ACC112 (cell line): Measurements from ENCODE around the gene TBC1D14.

Source experiments
- H2AFZ ChIP-seq: fragments of 200-600 bp; sonication (generic); one replicate; pipeline ENCODE4 v1.6.0; 2017; ENCODE audit warnings: antibody characterized with exemption, low read length; ENCODE audit not compliant: unreplicated experiment
- H3K27ac ChIP-seq: fragments of 200-600 bp; sonication (generic); 2 replicates; pipeline ENCODE4 v1.5.1; 2014; ENCODE audit warnings: low read depth, mild to moderate bottlenecking, antibody characterized with exemption, low read length, moderate library complexity
- H3K27me3 ChIP-seq: fragments of 200-600 bp; sonication (generic); 2 replicates; pipeline ENCODE4 v1.6.1; 2014; ENCODE audit warnings: mild to moderate bottlenecking, antibody characterized with exemption, low read length, moderate library complexity, mixed read lengths; ENCODE audit not compliant: insufficient read depth
- H3K36me3 ChIP-seq: fragments of 200-600 bp; sonication (generic); 2 replicates; pipeline ENCODE4 v1.6.1; 2016; ENCODE audit warnings: mild to moderate bottlenecking, antibody characterized with exemption, low read length, moderate library complexity, mixed read lengths; ENCODE audit not compliant: insufficient read depth
- H3K4me1 ChIP-seq: fragments of 200-600 bp; sonication (generic); one replicate; pipeline ENCODE4 v1.6.1; 2016; ENCODE audit warnings: low read length, mixed read lengths; ENCODE audit not compliant: insufficient read depth, unreplicated experiment, control insufficient read depth
- H3K4me3 ChIP-seq: fragments of 200-600 bp; sonication (generic); 2 replicates; pipeline ENCODE4 v1.5.1; 2014; ENCODE audit warnings: mild to moderate bottlenecking, low read depth, low read length
- H3K79me2 ChIP-seq: fragments of 200-600 bp; sonication (generic); one replicate; pipeline ENCODE4 v1.6.0; 2016; ENCODE audit warnings: low read length; ENCODE audit not compliant: control insufficient read depth, unreplicated experiment, insufficient read depth

TBC1D14 gene

DNA sequence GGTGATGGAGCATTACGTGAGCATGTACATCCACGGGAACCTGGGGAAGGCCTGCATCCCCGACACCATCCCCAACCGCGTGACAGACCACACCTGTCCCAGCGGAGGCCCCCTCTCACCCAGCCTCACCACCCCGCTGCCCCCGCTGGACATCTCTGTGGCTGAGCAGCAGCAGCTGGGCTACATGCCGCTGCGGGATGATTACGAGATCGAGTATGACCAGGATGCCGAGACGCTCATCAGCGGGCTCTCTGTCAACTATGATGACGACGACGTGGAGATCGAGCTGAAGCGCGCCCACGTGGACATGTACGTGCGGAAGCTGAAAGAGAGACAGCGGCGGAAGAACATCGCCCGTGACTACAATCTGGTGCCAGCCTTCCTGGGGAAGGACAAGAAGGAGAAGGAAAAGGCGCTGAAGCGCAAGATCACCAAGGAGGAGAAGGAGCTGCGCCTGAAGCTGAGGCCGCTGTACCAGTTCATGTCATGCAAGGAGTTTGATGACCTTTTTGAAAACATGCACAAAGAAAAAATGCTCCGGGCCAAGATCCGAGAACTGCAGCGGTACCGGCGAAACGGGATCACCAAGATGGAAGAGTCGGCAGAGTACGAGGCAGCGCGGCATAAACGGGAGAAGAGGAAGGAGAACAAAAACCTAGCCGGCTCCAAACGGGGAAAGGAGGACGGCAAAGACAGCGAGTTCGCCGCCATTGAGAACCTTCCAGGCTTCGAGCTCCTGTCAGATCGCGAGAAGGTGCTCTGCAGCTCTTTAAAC lies 144.7 kb downstream of the TBC1D14 start:
- Histone ChIP-seq H3K27ac (no peak overlapping the region), H3K36me3 (peaks cover 18% of the 10 kb centered on the region; the same call in 1 of the 2 replicates), H2AFZ (no peak overlapping the region), H3K4me3 (no peak overlapping the region), H3K4me1 (peaks cover 3% of the 10 kb centered on the region), H3K27me3 (no peaks in the 10 kb centered on the region), H3K79me2 (peaks cover 24% of the 10 kb centered on the region)

DNA sequence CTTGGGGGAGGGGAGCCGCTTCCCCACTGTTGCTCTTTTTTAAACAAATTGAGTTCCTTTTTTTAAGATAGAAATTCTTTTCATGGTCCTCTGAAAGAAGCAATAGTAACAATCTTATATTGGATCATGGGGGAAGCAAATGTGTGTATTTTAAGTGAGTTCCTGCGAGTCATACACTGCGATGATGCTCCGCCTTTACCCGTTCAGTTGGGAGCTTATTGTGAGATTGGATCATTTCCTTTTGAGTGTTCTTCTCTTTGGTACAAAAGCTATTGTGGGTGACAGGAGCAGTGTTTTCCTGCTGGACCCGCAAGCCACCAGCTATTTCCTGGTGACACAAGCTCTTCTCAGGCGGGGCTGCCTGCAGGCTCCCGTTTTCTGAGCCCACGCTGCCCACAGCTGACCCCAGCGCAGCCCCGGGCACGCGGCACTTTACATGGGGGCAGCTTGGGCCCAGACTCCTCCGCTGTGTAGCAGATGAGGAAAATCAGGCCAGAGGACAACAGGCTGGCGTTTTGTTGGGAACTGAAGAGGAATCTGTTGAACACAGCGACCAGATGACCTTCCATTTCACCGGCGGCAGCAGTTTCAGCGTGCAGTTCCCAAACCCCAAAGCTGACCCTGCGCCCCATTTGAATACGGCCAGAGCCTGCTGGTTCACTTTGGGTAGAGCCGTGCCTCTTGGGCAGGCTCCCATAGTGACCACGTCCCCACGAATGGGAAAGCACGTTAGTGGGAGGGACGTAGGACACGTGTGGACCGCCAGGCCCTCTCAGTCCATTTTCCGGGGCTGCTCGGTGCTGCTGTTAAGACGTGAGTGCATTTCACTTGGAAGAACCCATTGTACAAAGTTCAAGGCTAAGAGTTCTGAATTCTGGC lies 145.7 kb downstream of the TBC1D14 start:
- Histone ChIP-seq H3K36me3 (peaks cover 24% of the 10 kb centered on the region; the same call in 1 of the 2 replicates), H3K27ac (peak overlapping the region; percentile 19; the same call in 1 of the 2 replicates), H2AFZ (no peak overlapping the region), H3K27me3 (no peaks in the 10 kb centered on the region), H3K79me2 (peaks cover 19% of the 10 kb centered on the region), H3K4me1 (peaks cover 3% of the 10 kb centered on the region), H3K4me3 (no peak overlapping the region)

DNA sequence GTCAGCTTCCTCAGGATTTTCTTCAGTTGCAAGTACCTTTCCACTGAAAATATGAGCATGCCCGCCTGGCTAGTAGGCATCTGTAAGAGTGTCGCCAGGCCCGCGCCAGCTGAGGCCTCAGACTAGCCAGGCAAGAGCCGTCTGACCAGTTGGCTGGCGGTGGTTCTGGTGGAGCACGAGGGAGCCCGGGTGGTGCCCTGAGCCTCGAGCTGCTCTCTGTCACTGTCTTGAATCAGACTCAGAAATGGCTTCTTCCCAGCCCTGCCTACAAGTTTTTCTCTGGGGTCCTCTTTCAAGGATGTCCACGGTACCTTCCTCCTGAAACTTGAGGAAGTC lies 146.3 kb downstream of the TBC1D14 start:
- H2AFZ ChIP-seq = no peak overlapping the region
- H3K36me3 ChIP-seq = peaks cover 30% of the 10 kb centered on the region; the same call in 1 of the 2 replicates
- H3K27ac ChIP-seq = no peak overlapping the region
- H3K27me3 ChIP-seq = no peaks in the 10 kb centered on the region
- H3K79me2 ChIP-seq = peaks cover 15% of the 10 kb centered on the region
- peaks cover 3% of the 10 kb centered on the region for H3K4me1 ChIP-seq
- H3K4me3 ChIP-seq = no peak overlapping the region

DNA sequence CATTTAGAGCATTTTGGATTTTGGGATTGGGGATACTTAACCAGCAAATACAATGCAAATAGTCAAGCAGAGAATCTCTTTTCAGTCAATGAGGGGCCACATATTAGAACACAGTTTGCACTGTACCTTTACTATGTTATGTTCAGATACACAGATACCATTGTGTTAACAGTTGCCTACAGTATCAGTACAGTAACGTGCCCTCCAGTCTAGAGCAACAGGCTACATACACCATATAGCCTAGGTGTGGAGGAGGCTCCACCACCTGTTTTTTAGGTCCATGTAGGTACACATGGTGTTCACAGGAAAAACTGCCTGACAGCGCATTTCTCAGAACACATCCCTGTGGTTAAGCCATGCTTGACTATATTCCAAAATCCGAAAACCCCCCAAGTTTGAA lies 149.2 kb downstream of the TBC1D14 start:
- H3K4me1 ChIP-seq = peaks cover 3% of the 10 kb centered on the region
- H3K4me3 ChIP-seq = no peak overlapping the region
- H3K79me2 ChIP-seq = peaks cover 16% of the 10 kb centered on the region
- no peak overlapping the region for H2AFZ ChIP-seq
- no peaks in the 10 kb centered on the region for H3K27me3 ChIP-seq
- H3K36me3 ChIP-seq = peaks cover 37% of the 10 kb centered on the region
- H3K27ac ChIP-seq = no peak overlapping the region

DNA sequence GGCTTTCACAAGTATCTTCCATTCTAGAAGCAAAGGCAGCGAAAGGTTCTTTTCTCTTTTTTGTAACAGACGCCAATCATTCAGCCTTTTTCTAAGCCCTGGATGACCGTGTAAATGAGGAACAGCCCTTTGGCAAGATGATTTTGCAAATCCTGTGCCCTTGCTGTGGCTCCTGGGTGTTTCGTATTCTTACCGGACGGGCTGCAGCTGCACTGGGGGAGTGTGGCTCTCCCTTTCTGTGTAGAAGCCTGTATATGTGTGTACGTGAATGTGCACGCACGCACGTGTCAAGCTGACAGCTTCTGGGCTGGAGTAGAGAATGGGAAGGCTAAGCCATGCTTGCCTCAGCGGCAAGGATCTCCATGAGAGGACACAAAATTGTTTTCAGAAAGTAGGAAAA lies 150.0 kb downstream of the TBC1D14 start:
- Histone ChIP-seq H3K79me2 (peaks cover 23% of the 10 kb centered on the region), H2AFZ (no peak overlapping the region), H3K27me3 (no peaks in the 10 kb centered on the region), H3K4me3 (no peak overlapping the region), H3K27ac (no peak overlapping the region), H3K36me3 (peaks cover 34% of the 10 kb centered on the region), H3K4me1 (peaks cover 3% of the 10 kb centered on the region)

DNA sequence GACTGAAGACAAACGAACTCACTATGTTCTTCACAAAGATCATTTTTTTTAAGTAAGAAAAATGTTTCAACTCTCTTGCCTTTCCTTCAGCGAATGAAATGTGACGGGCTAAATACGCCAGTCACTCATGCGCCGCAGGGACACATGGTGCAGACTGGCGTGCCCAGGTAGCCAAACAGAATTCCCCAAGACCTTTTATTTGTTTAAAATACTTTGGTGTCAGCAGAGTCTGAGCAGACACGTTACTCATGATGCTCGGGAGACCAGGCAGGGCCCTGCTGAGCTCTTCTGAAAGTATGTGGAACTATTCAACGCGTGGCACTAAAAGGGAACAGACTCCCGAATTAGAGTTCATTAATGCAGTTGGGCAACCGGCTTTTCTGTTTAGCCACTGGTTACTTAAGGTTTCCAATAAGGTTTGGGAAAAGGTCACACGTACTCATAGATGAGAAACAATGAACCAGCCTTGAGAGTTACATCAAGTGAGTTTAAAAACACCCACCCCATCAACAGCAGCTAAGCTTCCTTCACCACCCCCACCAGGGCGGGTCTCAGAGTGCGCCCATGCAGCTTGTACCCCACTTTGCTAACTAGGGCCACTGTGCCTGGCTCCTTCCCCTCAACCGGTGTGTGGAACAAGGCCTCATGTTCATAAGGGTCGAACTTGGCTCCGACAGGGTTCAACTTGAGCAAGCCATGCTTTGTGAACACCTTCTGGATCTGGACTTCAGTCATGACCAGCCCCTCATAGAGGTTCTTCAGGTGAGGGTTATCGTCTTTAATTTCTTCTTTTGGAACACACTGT lies 150.9 kb downstream of the TBC1D14 start:
- peaks cover 29% of the 10 kb centered on the region for H3K79me2 ChIP-seq
- H3K27ac ChIP-seq = no peak overlapping the region
- H3K4me3 ChIP-seq = no peak overlapping the region
- no peak overlapping the region for H2AFZ ChIP-seq
- peaks cover under 1% of the 10 kb centered on the region for H3K4me1 ChIP-seq
- peaks cover 34% of the 10 kb centered on the region for H3K36me3 ChIP-seq
- H3K27me3 ChIP-seq = no peaks in the 10 kb centered on the region

DNA sequence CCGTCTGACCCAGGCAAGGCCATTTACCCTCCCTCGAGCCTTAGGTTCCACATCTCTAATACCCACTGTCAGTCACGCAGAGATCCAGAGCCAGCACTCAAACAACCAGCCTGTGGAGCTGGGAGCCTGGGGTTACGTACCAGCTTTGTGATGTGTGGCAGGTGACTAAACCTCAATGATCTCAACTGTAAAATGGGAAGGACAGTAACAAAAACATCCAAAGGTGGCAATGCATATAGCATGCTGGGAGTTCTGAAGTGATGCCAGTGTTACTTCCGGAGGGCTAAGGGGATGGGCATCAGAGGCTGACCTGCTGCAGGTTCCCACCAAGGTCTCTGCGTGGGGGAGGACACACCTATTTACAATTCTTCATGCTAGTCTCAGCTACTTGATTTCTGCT lies 152.2 kb downstream of the TBC1D14 start:
- no peaks in the 10 kb centered on the region for H3K27me3 ChIP-seq
- peaks cover 28% of the 10 kb centered on the region for H3K36me3 ChIP-seq
- H3K4me1 ChIP-seq = peaks cover 9% of the 10 kb centered on the region
- no peak overlapping the region for H2AFZ ChIP-seq
- H3K27ac ChIP-seq = no peak overlapping the region
- no peak overlapping the region for H3K4me3 ChIP-seq
- peaks cover 36% of the 10 kb centered on the region for H3K79me2 ChIP-seq

DNA sequence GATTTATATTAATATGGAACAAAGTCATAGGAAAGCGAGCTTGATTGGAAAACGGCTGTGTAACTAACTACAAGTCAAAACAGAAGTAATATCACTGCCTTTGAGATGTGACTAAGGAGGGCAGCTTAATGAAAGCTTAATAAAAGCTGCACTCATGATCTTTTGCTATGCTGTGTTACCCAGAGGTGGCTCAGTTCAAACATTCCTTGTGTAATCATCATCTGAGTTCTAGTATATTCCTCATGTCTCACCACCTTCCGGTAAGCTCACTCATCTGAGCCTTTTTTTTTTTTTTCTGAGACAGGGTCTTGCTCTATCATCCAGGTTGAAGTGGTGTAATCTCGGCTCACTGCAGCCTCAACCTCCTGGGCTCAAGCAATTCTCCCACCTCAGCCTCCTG lies 153.2 kb downstream of the TBC1D14 start:
- H3K79me2 ChIP-seq = peaks cover 46% of the 10 kb centered on the region
- peaks cover 28% of the 10 kb centered on the region for H3K36me3 ChIP-seq
- no peaks in the 10 kb centered on the region for H3K27me3 ChIP-seq
- H3K27ac ChIP-seq = no peak overlapping the region
- H3K4me3 ChIP-seq = no peak overlapping the region
- H3K4me1 ChIP-seq = peaks cover 11% of the 10 kb centered on the region
- no peak overlapping the region for H2AFZ ChIP-seq

DNA sequence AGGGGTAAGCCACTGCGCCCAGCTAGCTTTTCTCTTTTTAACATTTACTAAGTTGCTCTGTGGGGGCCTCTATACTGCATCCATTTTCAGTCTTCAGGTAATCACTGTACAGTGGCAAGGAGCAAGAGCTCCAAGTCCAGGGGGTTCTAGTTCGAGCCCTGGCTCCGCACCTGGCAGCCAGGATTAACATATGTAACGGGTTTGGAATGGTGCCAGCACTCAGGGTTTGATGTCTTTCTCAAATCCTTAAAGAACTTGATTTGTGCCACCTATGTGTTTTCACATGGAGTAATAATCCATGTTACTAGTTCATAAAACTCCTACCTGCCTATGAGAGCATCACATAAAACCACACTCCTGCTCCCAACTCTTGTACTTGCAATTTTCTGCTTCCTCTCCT lies 153.7 kb downstream of the TBC1D14 start:
- Histone ChIP-seq H3K36me3 (peaks cover 28% of the 10 kb centered on the region), H3K27ac (no peak overlapping the region), H3K79me2 (peaks cover 46% of the 10 kb centered on the region), H3K4me1 (peaks cover 11% of the 10 kb centered on the region), H3K27me3 (no peaks in the 10 kb centered on the region), H2AFZ (no peak overlapping the region), H3K4me3 (no peak overlapping the region)

DNA sequence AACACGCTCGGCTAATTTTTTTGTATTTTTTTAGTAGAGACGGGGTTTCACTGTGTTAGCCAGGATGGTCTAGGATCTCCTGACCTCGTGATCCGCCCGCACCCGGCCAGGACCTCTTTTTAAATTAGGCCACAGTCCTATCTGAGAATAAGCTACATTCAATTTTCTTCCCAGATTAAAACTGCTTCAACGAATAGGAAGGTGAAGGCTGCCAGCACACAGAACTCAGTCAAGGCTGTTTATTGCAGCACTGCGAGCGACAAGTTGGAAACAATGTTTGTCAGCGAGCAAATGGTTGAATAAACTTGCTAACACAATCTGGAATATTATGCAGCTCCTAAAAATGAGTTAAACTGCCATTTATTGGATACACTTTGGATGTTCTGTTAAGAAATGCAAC lies 156.4 kb downstream of the TBC1D14 start:
- no peak overlapping the region for H2AFZ ChIP-seq
- peaks cover 13% of the 10 kb centered on the region for H3K36me3 ChIP-seq
- peak overlapping the region; percentile 90 for H3K4me3 ChIP-seq
- H3K27me3 ChIP-seq = no peaks in the 10 kb centered on the region
- H3K79me2 ChIP-seq = peaks cover 46% of the 10 kb centered on the region
- H3K4me1 ChIP-seq = peaks cover 15% of the 10 kb centered on the region
- no peak overlapping the region for H3K27ac ChIP-seq
